HG02870 (cell line): ENCODE data around the gene DDX39A.
A peak's percentile ranks its signal among the peaks of the same experiment; 100 is the strongest.
"Not testable (repeated sequence)": the region's sequence is repeated elsewhere in the genome, so short reads cannot be mapped to it uniquely, and the experiment has no call there.

ENCODE experiments used
- ATAC-seq: cut with Tn5 transposase; IDR thresholded peaks from one replicate; pipeline ENCODE4 v1.9.1; 2021; ENCODE audit warnings: mild to moderate bottlenecking, moderate library complexity; ENCODE audit not compliant: unreplicated experiment

The DDX39A gene

DNA sequence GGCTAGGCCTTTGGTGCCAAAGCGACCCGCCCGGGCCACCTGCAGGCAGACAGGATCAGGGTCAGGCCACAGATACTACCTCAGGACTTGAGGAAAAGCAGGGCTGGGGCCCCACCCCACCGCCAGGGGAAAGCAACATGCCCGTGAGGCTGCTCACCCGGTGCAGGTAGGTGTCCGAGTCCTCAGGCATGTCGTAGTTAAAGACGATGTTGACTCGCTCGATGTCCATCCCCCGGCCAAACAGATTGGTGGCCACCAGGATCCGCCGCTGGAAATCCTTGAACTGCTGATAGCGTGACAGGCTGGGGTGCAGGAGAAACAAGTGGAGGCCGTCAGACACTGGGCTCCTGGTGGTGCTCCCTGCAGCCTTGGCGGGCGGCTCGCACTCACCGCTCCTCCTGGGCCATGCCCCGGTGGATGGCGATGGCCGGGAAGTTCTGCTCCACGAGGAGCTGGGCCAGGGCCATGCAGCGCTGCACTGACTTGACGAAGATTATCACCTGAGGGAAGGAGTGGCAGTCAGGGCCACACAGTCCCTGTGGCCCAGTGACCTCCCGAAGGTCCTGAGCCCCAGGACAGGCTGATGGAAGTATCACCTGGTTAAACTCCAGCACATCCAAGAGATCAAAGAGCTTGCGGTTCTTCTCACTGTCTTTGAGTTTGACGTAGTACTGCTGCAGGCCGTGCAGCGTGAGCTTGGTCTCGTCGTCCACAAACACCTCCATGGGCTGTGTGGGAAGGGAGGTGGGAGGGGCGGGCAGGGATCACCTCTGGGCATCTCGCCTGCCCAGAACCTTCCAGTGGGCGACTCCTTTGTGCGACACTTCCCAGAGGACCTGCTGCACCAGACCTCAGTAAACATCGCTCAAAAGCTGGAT lies 9.8 kb downstream of the DDX39A start:
- no peak for ATAC-seq

DNA sequence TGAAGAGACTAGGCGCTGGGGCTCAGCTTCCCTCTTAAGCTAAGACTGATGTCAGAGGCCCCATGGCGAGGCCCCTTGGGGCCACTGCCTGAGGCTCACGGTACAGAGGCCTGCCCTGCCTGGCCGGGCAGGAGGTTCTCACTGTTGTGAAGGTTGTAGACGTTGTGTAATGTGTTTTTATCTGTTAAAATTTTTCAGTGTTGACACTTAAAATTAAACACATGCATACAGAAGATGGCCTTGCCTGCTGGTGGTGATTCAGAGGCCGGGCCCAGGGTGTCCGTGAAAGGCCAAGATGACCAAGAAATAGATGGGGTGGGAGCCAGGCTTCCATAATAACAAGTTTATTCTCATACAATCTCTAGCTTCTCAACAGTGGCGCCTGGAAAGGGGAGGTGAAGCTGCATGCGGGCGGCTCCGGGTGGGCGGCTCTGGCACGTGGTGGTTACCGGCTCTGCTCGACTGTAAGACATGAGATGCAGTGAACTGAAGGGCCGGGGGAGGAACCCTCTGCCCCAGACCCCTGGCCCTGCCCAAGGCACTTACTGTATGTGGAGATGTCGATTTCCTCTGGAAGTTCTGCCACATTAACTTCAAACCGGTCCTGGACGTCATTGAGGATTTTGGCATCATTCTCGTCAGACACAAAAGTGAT lies 10.5 kb downstream of the DDX39A start:
- ATAC-seq, result no peak

DNA sequence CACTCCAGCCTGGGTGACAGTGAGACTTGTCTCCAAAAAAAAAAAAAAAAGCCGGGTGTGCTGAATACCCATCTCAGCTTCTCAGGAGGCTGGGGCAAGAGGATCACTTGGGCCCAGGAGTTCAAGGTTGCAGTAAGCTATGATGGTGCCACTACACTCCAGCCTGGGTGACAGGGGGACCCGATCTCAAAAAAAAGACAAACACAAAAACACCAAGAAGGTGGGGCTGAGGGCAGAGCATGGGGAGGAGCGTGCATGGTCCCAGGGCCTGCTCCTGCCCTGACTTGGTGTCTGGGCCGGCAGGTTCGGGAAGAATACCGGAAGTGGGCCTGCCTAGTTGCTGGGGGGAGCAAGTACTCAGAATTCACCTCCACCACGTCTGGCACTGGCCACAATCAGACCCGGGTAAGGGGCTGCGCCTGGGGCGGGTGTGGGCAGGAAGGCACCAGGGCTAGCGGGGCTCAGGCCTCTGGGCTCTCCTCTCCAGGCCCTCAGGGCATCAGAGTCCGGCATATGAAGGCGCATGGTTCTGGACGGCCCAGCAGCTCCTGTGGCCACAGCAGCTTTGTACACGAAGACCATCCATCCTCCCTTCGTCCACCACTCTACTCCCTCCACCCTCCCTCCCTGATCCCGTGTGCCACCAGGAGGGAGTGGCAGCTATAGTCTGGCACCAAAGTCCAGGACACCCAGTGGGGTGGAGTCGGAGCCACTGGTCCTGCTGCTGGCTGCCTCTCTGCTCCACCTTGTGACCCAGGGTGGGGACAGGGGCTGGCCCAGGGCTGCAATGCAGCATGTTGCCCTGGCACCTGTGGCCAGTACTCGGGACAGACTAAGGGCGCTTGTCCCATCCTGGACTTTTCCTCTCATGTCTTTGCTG lies 11.3 kb downstream of the DDX39A start:
- no peak for ATAC-seq

DNA sequence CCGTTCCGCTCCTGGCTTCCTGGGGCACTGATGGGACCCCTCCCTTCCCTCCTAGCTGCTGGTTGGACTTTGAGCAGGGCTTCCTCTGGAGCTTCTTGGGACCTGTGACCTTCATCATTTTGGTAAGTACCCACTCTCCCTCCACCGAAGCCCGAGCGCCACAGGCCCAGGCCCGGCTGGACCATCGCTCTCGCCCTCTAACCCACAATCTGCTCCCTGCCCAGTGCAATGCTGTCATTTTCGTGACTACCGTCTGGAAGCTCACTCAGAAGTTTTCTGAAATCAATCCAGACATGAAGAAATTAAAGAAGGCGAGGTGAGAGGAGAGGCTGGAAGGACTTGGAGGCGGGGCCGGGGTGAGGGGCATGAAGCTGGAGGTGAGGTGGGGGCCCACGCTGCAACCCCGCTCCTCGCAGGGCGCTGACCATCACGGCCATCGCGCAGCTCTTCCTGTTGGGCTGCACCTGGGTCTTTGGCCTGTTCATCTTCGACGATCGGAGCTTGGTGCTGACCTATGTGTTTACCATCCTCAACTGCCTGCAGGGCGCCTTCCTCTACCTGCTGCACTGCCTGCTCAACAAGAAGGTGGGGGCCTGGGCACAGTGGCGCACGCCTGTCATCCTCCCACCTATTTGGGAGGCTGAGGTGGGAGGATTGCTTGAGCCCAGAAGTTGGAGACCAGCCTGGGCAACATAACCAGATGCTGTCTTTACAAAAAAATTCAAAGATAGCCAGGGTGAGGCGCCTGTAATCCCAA lies 12.3 kb downstream of the DDX39A start:
- no peak for ATAC-seq

DNA sequence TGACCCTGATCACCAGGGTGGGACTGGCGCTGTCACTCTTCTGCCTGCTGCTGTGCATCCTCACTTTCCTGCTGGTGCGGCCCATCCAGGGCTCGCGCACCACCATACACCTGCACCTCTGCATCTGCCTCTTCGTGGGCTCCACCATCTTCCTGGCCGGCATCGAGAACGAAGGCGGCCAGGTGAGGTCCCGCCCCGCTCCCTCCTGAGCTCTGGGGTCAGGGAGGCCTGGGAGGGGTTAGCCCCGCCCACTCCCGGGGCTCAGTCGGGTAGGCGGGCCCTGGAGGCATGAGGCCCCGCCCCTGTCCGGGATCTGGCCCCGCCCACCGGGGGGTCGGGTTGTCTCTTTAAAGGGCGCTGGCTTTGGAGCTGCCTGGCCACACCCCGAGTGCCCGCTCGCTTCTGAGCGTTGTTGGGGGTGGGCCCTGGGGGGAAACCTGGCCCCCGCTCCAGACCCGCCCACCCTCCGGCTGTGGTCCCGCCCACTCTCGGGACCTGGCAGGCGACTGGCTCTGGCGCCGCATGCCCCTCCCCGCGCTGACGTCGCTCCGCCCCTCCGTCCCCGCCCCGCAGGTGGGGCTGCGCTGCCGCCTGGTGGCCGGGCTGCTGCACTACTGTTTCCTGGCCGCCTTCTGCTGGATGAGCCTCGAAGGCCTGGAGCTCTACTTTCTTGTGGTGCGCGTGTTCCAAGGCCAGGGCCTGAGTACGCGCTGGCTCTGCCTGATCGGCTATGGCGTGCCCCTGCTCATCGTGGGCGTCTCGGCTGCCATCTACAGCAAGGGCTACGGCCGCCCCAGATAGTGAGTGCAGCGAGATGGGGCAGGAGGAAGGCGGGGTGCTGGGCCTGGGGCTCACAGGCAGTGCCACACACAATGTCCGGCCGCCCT lies 13.1 kb downstream of the DDX39A start:
- peak; percentile 62 for ATAC-seq

DNA sequence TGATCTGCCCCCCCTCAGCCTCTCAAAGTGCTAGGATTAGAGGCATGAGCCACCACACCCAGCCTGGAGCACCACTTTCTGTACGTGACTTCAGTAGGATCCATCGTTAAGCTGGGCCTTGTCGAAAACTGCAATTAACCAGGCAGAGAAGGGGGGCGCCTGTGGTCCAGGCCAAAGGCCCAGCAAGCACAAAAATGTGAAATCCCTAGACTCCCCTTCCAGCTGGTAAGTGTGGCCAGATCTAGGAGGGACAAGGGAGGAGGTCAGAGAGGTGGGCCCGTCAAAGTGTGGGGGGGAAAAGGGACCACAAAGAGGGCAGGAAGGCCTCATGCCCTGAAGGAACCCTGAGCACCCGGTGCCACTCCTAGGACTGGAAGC lies 13.8 kb downstream of the DDX39A start:
- no peak for ATAC-seq

DNA sequence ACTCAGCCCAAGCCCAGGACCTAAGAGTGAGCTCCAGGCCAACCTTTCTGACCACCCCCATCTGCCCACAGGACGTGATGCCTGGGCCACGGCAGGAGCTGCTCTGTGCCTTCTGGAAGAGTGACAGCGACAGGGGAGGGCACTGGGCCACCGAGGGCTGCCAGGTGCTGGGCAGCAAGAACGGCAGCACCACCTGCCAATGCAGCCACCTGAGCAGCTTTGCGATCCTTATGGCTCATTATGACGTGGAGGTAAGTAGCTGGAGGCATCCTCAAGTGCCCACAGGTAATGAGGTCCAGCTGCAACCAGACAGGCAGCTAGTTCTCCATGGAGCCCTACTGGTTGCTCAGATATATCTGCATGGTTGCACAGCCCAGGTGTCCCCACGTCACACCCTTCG lies 14.8 kb downstream of the DDX39A start:
- no peak for ATAC-seq

DNA sequence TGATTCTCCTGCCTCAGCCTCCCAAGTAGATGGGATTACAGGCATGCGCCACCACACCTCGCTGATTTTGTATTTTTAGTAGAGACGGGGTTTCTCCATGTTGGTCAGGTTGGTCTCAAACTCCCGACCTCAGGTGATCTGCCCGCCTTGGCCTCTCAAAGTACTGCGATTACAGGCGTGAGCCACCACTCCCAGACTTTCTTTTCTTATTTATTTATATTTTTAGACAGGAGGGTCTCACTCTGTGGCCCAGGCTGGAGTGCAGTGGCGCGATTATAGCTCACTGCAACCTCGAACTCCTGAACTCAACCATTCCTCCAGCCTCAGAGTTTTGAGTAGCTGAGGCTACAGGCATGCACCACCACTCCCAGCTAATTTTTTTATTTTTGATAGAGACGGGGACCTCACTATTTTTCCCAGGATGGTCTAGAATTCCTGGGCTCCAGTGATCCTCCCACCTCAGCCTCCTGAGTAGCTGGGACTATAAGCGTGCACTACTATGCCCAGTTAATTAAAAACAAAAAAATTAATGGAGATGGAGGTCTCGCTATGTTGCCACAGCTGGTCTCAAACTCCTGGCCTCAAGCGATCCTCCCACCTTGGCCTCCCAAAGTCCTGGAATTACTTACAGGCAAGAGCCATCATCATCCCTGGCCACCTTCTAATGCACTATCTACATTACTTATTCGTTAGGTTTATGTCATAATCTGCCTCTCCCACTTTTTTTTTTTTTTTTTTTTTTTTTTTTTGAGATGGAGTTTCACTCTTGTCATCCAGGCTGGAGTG lies 15.8 kb downstream of the DDX39A start:
- not testable (repeated sequence) for ATAC-seq

DNA sequence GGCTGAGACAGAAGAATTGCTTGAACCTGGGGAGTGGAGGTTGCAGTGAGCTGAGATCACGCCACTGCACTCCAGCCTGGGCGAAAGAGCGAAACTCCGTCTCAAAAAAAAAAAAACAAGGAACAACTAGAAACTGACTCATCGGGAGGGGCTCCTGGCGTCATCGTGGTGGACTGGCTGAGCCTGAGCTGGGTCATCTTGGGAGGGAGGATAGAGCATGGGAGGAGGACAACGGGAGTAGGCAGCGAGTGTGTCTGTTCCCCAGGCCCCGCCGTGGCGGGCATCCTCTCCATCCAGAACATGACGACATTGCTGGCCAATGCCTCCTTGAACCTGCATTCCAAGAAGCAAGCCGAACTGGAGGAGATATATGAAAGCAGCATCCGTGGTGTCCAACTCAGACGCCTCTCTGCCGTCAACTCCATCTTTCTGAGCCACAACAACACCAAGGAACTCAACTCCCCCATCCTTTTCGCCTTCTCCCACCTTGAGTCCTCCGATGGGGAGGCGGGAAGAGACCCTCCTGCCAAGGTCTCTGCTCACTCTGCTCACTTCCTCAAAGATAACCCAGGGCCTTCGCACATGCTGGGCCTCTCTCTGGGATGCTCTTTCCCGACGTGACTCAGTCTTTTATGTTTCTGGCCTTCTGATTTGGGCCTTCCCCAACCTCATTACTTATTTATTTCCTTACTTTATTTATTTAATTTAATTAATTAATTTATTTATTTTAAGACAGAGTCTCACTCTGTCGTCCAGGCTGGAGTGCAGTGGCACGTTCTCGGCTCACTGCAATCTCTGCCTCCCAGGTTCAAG lies 16.6 kb downstream of the DDX39A start:
- ATAC-seq, result no peak

DNA sequence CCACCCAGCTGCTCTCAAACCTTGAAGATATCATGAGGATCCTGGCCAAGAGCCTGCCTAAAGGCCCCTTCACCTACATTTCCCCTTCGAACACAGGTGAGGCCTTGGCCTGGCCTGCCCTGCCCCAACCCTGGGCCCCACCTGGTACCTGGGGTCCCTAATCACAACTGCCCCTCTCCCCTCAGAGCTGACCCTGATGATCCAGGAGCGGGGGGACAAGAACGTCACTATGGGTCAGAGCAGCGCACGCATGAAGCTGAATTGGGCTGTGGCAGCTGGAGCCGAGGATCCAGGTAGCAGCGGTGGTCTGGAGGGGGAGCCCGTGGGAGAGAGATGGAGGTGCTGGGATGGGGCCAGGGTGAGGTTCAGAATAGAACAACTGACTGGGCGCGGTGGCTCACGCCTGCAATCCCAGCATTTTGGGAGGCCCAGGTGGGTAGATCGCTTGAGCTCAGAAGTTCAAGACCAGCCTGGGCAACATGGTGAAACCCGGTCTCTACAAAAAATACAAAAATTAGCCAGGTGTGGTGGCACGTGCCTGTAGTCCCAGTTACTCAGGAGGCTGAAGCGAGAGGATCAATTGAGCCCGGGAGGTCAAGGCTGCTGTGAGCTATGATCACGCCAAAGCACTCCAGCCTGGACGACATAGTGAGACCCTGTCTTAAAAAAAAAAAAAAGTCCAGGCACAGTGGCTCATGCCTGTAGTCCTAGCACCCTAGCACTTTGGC lies 17.5 kb downstream of the DDX39A start:
- no peak for ATAC-seq

DNA sequence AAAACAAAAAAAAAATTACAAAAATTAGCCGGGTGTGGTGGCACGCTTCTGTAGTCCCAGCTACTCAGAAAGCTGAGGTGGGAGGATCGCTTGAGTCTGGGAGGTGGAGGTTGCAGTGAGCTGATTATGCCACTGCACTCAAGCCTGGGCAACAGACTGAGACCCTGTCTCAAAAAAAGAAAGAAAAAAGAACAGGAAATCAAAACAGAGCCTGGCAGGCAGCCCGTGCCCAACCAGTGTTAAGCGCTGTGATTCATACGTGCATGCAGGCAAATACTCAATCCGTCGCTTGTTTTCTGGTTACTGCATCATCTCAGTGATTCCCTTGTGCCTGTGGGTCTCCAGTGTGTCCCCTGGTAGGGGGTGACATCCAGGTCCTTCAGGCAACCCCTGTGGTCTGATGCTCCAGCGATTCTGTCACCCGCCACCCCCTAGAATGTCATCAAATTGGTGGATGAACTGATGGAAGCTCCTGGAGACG lies 18.1 kb downstream of the DDX39A start:
- no peak for ATAC-seq

DNA sequence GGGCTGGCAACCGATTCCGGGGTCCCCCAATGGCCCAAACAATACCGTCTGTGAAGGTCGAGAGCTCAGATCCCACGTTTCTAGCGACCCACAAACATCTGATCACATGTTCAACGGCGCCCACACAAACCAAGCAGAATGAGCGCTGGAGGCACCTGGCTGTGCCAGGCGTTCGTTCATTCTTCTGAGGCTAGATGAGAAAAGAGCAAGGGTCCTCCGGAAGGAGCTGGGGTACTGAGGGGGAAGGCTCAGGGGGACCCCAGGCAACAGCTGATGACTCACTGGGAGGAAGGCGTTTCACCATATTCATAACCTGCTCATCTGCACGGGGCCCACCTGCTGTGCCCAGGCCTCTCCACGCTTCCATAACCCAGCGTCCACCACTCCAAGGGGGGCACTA lies 22.0 kb downstream of the DDX39A start:
- ATAC-seq, result not testable (repeated sequence)

DNA sequence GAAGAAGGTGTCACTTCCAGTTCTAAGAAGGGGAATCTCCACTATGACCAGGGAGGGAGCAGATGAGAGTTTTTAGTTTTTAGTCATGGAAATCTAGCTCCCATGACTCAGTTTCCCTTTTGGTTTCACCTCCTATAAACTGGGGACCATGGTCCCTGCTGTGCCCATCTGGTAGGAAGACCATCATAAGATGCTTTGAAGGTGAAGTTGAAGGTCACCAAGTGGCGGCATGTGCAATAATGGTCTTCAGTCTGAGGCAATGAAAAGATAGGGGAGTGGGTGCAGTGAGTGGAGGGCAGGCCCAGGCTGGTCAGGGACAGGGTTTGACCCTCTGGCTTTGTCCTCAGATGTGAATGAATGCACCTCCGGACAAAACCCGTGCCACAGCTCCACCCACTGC lies 22.4 kb downstream of the DDX39A start:
- not testable (repeated sequence) for ATAC-seq

DNA sequence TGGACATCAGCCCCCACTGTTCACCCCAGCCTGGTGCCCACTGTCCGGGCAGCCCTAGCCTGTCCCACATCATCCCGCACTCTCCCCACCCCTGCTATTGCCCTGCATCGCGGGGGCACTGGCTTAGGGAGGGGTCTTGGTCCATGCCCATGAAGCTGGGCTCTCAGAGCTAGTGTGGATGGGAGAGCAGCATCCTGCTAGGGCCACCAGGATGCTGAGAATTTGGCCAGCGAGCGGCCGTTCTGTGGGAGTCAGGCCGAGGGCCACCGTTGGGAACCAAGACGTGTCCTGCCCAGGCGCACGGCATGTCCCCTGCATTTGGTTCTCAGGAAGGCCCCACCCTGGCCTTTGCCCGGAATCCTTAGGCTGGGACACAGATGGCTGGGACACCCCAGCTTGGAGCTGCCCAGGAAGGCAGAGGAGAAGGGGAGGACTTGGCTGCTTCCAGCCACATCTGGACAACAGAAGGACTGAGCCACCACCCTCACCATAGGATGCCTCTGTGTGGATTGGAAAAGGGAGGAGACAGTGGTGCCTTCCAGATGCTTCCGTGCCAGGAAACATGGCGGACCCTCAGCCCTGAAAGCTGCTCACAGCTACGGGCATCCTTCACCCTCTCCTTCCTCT lies 23.3 kb downstream of the DDX39A start:
- ATAC-seq, result no peak

DNA sequence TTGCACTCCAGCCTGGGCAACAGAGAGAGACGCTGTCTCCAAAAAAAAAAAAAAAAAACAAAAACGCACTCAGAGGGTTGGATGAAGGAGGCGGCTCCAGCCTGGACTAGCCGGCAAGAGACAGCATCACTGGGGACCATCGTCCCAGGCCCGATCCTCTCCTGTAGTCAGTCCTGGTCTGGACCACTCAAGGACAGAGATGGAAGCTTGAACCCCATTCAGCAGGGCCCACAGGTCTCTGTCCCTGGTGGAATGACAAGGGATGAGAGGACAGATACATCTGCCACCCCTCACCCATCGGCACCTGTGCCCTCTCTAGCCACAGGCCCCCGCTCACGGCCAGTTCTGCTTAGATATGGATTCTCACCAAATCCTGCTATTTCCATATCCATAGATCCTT lies 23.9 kb downstream of the DDX39A start:
- no peak for ATAC-seq

DNA sequence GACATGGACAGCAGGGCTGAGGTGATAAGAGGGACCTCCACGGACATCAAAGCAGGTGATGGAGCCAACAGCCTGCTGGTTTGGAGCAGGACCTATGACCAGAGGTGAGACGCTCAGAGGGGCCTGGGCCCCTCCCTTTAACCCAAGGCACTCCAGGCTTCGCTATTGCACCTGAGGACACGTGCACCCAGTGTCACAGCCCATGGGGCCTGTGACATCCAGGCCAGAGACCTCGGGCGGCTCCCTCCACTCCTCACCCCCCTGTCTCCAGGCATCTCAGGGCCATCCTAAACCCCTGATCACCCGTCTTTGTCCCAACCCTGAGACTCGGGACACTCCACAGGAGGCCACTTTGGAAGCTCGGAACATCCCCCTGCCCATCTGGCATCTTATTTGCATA lies 25.0 kb downstream of the DDX39A start:
- ATAC-seq, result no peak

DNA sequence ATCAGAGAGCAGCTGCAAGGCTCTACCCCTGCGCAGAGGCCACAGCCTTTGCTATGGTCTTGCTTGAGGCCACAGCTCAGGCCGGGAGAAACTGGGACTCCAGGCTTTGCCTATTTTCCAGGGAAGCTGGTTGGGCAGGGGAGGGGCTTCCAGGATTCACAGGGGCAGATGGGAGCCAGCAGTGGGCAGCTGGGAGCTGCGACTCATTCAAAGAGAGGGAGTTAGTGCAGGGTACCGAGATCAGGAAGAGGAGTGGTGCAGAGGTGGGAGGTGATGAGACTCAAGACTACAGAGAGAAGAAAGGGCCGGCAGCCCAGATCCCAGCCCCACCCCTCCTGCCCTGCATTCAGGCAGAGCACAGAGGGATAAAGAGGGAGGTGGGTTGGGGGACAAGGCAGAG lies 25.8 kb downstream of the DDX39A start:
- ATAC-seq, result no peak
